SK-N-SH treated with all-trans-retinoic acid at 6 μM for 48 hours (cell line): ENCODE data around the gene PCDHB1.

Experiments
- ATAC-seq: fragments of 200-7000 bp; cut with Tn5 transposase; 3 replicates; pipeline ENCODE4 v1.9.1; 2020; ENCODE audit warnings: mild to moderate bottlenecking, moderate library complexity
- ARNTL ChIP-seq: fragments of 450-650 bp; formaldehyde crosslinking; IDR thresholded peaks from 2 replicates; pipeline ENCODE4 v1.5.0; 2020; ENCODE audit warnings: low read depth, mild to moderate bottlenecking, moderate library complexity, borderline replicate concordance
- BACH2 ChIP-seq: fragments of 250-450 bp; sonication (Bioruptor Pico); IDR thresholded peaks from 2 replicates; pipeline ENCODE4 v1.9.0; 2021; ENCODE audit warnings: mild to moderate bottlenecking, borderline replicate concordance
- CREB5 ChIP-seq: fragments of 250-450 bp; sonication (Bioruptor Pico); IDR thresholded peaks from 2 replicates; pipeline ENCODE4 v1.5.1; 2020; ENCODE audit warnings: low read depth, mild to moderate bottlenecking, moderate library complexity
- CSDC2 ChIP-seq: fragments of 250-450 bp; sonication (Bioruptor Pico); IDR thresholded peaks from 2 replicates; pipeline ENCODE4 v1.5.0; 2020; ENCODE audit warnings: mild to moderate bottlenecking, moderate library complexity
- CSRNP3 ChIP-seq: fragments of 250-450 bp; sonication (Bioruptor Pico); IDR thresholded peaks from 2 replicates; pipeline ENCODE4 v1.5.1; 2021; ENCODE audit warnings: mild to moderate bottlenecking, moderate library complexity
- ESRRG ChIP-seq: fragments of 250-450 bp; sonication (Bioruptor Pico); IDR thresholded peaks from 2 replicates; pipeline ENCODE4 v1.6.1; 2021; ENCODE audit warnings: mild to moderate bottlenecking
- GLIS3 ChIP-seq: fragments of 250-450 bp; sonication (Bioruptor Pico); IDR thresholded peaks from 2 replicates; pipeline ENCODE4 v1.5.0; 2020; ENCODE audit warnings: mild to moderate bottlenecking, moderate library complexity
- ISL1 ChIP-seq: fragments of 250-450 bp; sonication (Bioruptor Pico); IDR thresholded peaks from 2 replicates; pipeline ENCODE4 v2.1.2; 2022; ENCODE audit warnings: mild to moderate bottlenecking, moderate library complexity
- OSR1 ChIP-seq: fragments of 250-450 bp; sonication (Bioruptor Pico); IDR thresholded peaks from 2 replicates; pipeline ENCODE4 v1.8.0; 2022; ENCODE audit warnings: moderate library complexity, mild to moderate bottlenecking, inconsistent platforms
- PATZ1 ChIP-seq: fragments of 250-450 bp; sonication (Bioruptor Pico); IDR thresholded peaks from 2 replicates; pipeline ENCODE4 v1.8.0; 2020; ENCODE audit warnings: mild to moderate bottlenecking, moderate library complexity, borderline replicate concordance
- POU6F1 ChIP-seq: fragments of 250-450 bp; sonication (Bioruptor Pico); IDR thresholded peaks from 2 replicates; pipeline ENCODE4 v1.8.0; 2021; ENCODE audit warnings: low read depth, mild to moderate bottlenecking, moderate library complexity, borderline replicate concordance
- PPARA ChIP-seq: fragments of 250-450 bp; sonication (Bioruptor Pico); IDR thresholded peaks from 2 replicates; pipeline ENCODE4 v1.5.0; 2020; ENCODE audit warnings: mild to moderate bottlenecking, borderline replicate concordance
- RARB ChIP-seq: fragments of 250-450 bp; sonication (Bioruptor Pico); IDR thresholded peaks from 2 replicates; pipeline ENCODE4 v1.8.0; 2021; ENCODE audit warnings: mild to moderate bottlenecking, moderate library complexity
- SNAI2 ChIP-seq: fragments of 250-450 bp; sonication (Bioruptor Pico); IDR thresholded peaks from 2 replicates; pipeline ENCODE4 v1.5.0; 2020; ENCODE audit warnings: mild to moderate bottlenecking, moderate library complexity
- TCF4 ChIP-seq: fragments of 250-450 bp; sonication (Bioruptor Pico); IDR thresholded peaks from 2 replicates; pipeline ENCODE4 v1.8.0; 2021; ENCODE audit warnings: mild to moderate bottlenecking, moderate library complexity, borderline replicate concordance
- TOX ChIP-seq: fragments of 250-450 bp; sonication (Bioruptor Pico); IDR thresholded peaks from 2 replicates; pipeline ENCODE4 v1.8.0; 2021; ENCODE audit warnings: mild to moderate bottlenecking, moderate library complexity, borderline replicate concordance
- TSHZ2 ChIP-seq: fragments of 250-450 bp; sonication (Bioruptor Pico); IDR thresholded peaks from 2 replicates; pipeline ENCODE4 v1.5.0; 2020; ENCODE audit warnings: mild to moderate bottlenecking, moderate library complexity
- ZC3H10 ChIP-seq: fragments of 250-450 bp; sonication (Bioruptor Pico); IDR thresholded peaks from 2 replicates; pipeline ENCODE4 v1.5.1; 2021; ENCODE audit warnings: mild to moderate bottlenecking, moderate library complexity
- ZFP3 ChIP-seq: fragments of 250-450 bp; sonication (Bioruptor Pico); IDR thresholded peaks from 2 replicates; pipeline ENCODE4 v1.5.0; 2020; ENCODE audit warnings: mild to moderate bottlenecking, moderate library complexity
- ZFP30 ChIP-seq: fragments of 450-650 bp; formaldehyde crosslinking; IDR thresholded peaks from 2 replicates; pipeline ENCODE4 v1.5.0; 2022; ENCODE audit warnings: mild to moderate bottlenecking, moderate library complexity
- ZNF565 ChIP-seq: fragments of 450-650 bp; formaldehyde crosslinking; conservative IDR thresholded peaks from 2 replicates; pipeline ENCODE4 v1.5.0; 2020; ENCODE audit warnings: low read depth, mild to moderate bottlenecking, moderate library complexity
- ZNF70 ChIP-seq: fragments of 450-650 bp; formaldehyde crosslinking; IDR thresholded peaks from 2 replicates; pipeline ENCODE4 v1.5.0; 2020; ENCODE audit warnings: mild to moderate bottlenecking, moderate library complexity
- ZNF8 ChIP-seq: fragments of 450-650 bp; formaldehyde crosslinking; IDR thresholded peaks from 2 replicates; pipeline ENCODE4 v1.5.0; 2020; ENCODE audit warnings: mild to moderate bottlenecking, moderate library complexity

Gene PCDHB1

GRCh38 chr5:141042555-141042954 lies 8.6 kb upstream of the PCDHB1 start:
- no peak for ATAC-seq
- no peak for TF ChIP-seq ISL1 (CRISPR knock-in tag)
- TF ChIP-seq, all 23 proteins: peak for 0

- TF ChIP-seq SNAI2 = no peak
- no peak for TF ChIP-seq CSDC2 (CRISPR knock-in tag)
- TF ChIP-seq ZC3H10 = no peak
- no peak for TF ChIP-seq TSHZ2 (CRISPR knock-in tag)
- no peak for TF ChIP-seq ZNF8 (CRISPR knock-in tag)
- TF ChIP-seq ZFP3 (CRISPR knock-in tag) = no peak
- no peak for TF ChIP-seq PATZ1
- TF ChIP-seq CREB5 (CRISPR knock-in tag) = no peak
- TF ChIP-seq TOX (CRISPR knock-in tag) = no peak
- no peak for TF ChIP-seq TCF4
- no peak; the same call in 2 of the 3 replicates for ATAC-seq
Measured at GRCh38 chr5:141051521-141051866, 320 bp downstream of the PCDHB1 start.

- no peak for TF ChIP-seq RARB (CRISPR knock-in tag)
- TF ChIP-seq CREB5 (CRISPR knock-in tag) = no peak
- TF ChIP-seq TSHZ2 (CRISPR knock-in tag) = no peak
- no peak for TF ChIP-seq ESRRG (CRISPR knock-in tag)
- no peak for TF ChIP-seq BACH2 (CRISPR knock-in tag)
- no peak for TF ChIP-seq ZC3H10
- TF ChIP-seq ZNF70 (CRISPR knock-in tag) = no peak
- TF ChIP-seq ZNF565 (CRISPR knock-in tag) = no peak
- no peak for TF ChIP-seq SNAI2
- no peak for TF ChIP-seq ZFP3 (CRISPR knock-in tag)
- no peak for TF ChIP-seq ARNTL (CRISPR knock-in tag)
- no peak for TF ChIP-seq GLIS3 (CRISPR knock-in tag)
- TF ChIP-seq CSRNP3 (CRISPR knock-in tag) = no peak
- TF ChIP-seq ISL1 (CRISPR knock-in tag) = no peak
- TF ChIP-seq PPARA (CRISPR knock-in tag) = no peak
- no peak for TF ChIP-seq POU6F1 (CRISPR knock-in tag)
- TF ChIP-seq CSDC2 (CRISPR knock-in tag) = no peak
- no peak for TF ChIP-seq OSR1
- TF ChIP-seq ZFP30 (CRISPR knock-in tag) = no peak
- no peak for TF ChIP-seq ZNF8 (CRISPR knock-in tag)
- ATAC-seq = no peak
Measured at GRCh38 chr5:141077826-141078225, 26.7 kb downstream of the PCDHB1 start.
